Pancreas (tissue), 10 donors: Measurements from ENCODE around the gene RPAIN. TPM values are rescaled to one million over a fixed set of nuclear protein-coding genes. Genes with fewer than 3 reads are reported as not detected.
"Not testable (repeated sequence)": the region's sequence is repeated elsewhere in the genome, so short reads cannot be mapped to it uniquely, and the experiment has no call there.

Source experiments
- ATAC-seq, 4 donors: fragments of 200-7000 bp; cut with Tn5 transposase; one replicate each; pipeline versions ENCODE4 v1.8.0 to v1.9.1; 2020; ENCODE audit warnings: mild to moderate bottlenecking in 4 of 4, moderate library complexity in 4 of 4
- DNase-seq, 6 donors: peaks; one replicate each; pipeline ENCODE4 v3.0.0-alpha.2; 2020
- FAIRE-seq: peaks from 2 replicates; lab custom pipeline; 2012; peaks lifted over from hg19 to GRCh38; lab: Jason Lieb, UNC
- H3K27ac ChIP-seq, 4 donors: fragments of 200-600 bp; sonication (generic); 1 replicate in 3 of 4; 2 replicates in 1 of 4; pipeline versions ENCODE4 v1.5.0 to v1.8.0; 2020
- H3K27me3 ChIP-seq, 4 donors: fragments of 200-600 bp; one replicate each; pipeline ENCODE4 v1.8.0; 2021
- H3K36me3 ChIP-seq, 3 donors: fragments of 200-600 bp; sonication (generic) in 1 of 3; one replicate each; pipeline versions ENCODE4 v1.5.0 to v1.8.0; 2020 to 2021
- H3K4me1 ChIP-seq, 3 donors: fragments of 200-600 bp; one replicate each; pipeline ENCODE4 v1.8.0; 2021
- H3K4me3 ChIP-seq, 4 donors: fragments of 200-600 bp; sonication (generic) in 2 of 4; one replicate each; pipeline versions ENCODE4 v1.5.0 to v1.8.0; 2020 to 2021
- H3K9me3 ChIP-seq, 4 donors: fragments of 200-600 bp; one replicate each; pipeline ENCODE4 v1.8.0; 2021
- CTCF ChIP-seq, 4 donors: fragments of 200-600 bp; sonication (generic) in 3 of 4; IDR thresholded peaks; one replicate each; pipeline versions ENCODE4 v1.5.0 to v1.8.0; 2021; ENCODE audit warnings: antibody characterized with exemption in 4 of 4
- WGBS, 2 donors: extraction: QIAGEN DNeasy Blood & Tissue Kit; methylation state at CpG; one replicate each; pipeline ENCODE4 v1.1.7; 2013; 5-methylcytosine and 5-hydroxymethylcytosine counted together
- intact Hi-C, 3 donors: fragments of 100-400 bp; cut with DNase I; formaldehyde crosslinking; loops; one replicate each; pipeline versions ENCODE4 v1.11.1 to v1.14.2; 2022
- polyA plus RNA-seq, 2 donors: library from polyadenylated mRNA; stranded (reverse); fragments of 200-250 nt; gene quantifications; one replicate each; pipeline ENCODE4 v1.2.3, GENCODE V29; 2013
- total RNA-seq, 6 donors: library from RNA; stranded (reverse); fragmentation: NEBNext Ultra II Directional in 4 of 6; extraction: Animal tissue kit (Norgen Biotek cat#: 25700) in 4 of 6; gene quantifications; one replicate each; pipeline versions ENCODE4 v1.2.1 to v1.2.4, GENCODE V29; 2021 to 2023
- donor health status: healthy with polysubstance abuse.
- donor health status: DM: no; HTN: no; CAD: no; lungs with moderate emphysema.
- donor health status: DM: no; HTN: no; CAD: no.
- donor health status: control.
- donor health status: control.
- donor health status: Bipolar disorder and iron deficiency.
- donor health status: DM: yes; HTN: yes; CAD: no.
- donor health status: DM: no; HTN: no; CAD: no.
- donor health status: DM: no; HTN: no; CAD: no.
- donor health status: DM: yes; HTN: yes; CAD: no.

Gene RPAIN
- total and polyA plus RNA-seq, 8 donors, result 13.3 to 39.2 (median 16.8) TPM

GRCh38 chr17:5431949-5432556 lies 12.1 kb downstream of the RPAIN start:
- H3K36me3 ChIP-seq, result peaks cover 0 to 75% (median 12%) of the 10 kb centered on the region in 3 donors
- DNase-seq (no peak), ATAC-seq (no peak), FAIRE-seq (no peak)
- no peak for TF ChIP-seq CTCF (IDR thresholded peaks at IDR 0.05)
- no peaks in the 10 kb centered on the region for H3K4me1 ChIP-seq
- no peak overlapping the region for H3K4me3 ChIP-seq
- intact Hi-C loops, result no loop called here
- H3K27ac ChIP-seq, result no peak overlapping the region
- H3K9me3 ChIP-seq, result no peaks in the 10 kb centered on the region
- no peaks in the 10 kb centered on the region for H3K27me3 ChIP-seq
- WGBS, 2 donors, result 70 to 73% methylated on average over 3 of the region's 3 CpGs

GRCh38 chr17:5434984-5435383 lies 15.0 kb downstream of the RPAIN start:
- intact Hi-C loops, result no loop called here
- no peak for DNase-seq
- H3K4me3 ChIP-seq, result no peak overlapping the region
- H3K27me3 ChIP-seq, result no peaks in the 10 kb centered on the region
- peaks cover 6 to 11% (median 6%) of the 10 kb centered on the region in 3 donors for H3K4me1 ChIP-seq
- H3K36me3 ChIP-seq, result peaks cover 0 to 53% (median 12%) of the 10 kb centered on the region in 3 donors
- 93 to 96% methylated on average over 2 of the region's 2 CpGs for WGBS, 2 donors
- no peak for FAIRE-seq
- TF ChIP-seq CTCF (IDR thresholded peaks at IDR 0.05), result no peak
- H3K9me3 ChIP-seq, result no peaks in the 10 kb centered on the region
- no peak overlapping the region for H3K27ac ChIP-seq
- ATAC-seq, result no peak

- H3K36me3 ChIP-seq, result peaks cover 0 to 47% (median 12%) of the 10 kb centered on the region in 3 donors
- FAIRE-seq, intact Hi-C loops: not testable (repeated sequence)
These were observed 15.9 kb downstream of the RPAIN start for GRCh38 chr17:5435781-5436315.

GRCh38 chr17:5437721-5438317 lies 17.8 kb downstream of the RPAIN start:
- Histone ChIP-seq H3K27me3 (no peaks in the 10 kb centered on the region), H3K9me3 (no peaks in the 10 kb centered on the region), H3K4me1 (peaks cover 6 to 11% (median 6%) of the 10 kb centered on the region in 3 donors), H3K36me3 (peaks cover 0 to 28% (median 6%) of the 10 kb centered on the region in 3 donors), H3K27ac (peak overlapping the region in 1 of 4 donors; percentile 80), H3K4me3 (peak overlapping the region; percentile 80 to 100 (median 94))
- FAIRE-seq (no peak), DNase-seq (no peak), ATAC-seq (no peak)
- no peak for TF ChIP-seq CTCF (IDR thresholded peaks at IDR 0.05)
- intact Hi-C loops, result no loop called here
- 33 to 45% methylated on average over 5 of the region's 5 CpGs for WGBS, 2 donors

More at GRCh38 chr17:5435781-5436315, 15.9 kb downstream of the RPAIN start:
- peak in 1 of 4 donors; percentile 3 for ATAC-seq
- not testable (repeated sequence) for H3K9me3 ChIP-seq, H3K4me3 ChIP-seq, H3K27ac ChIP-seq, H3K27me3 ChIP-seq, DNase-seq
- WGBS, 2 donors, result 84 to 90% methylated on average over 6 to 12 of the region's 12 CpGs
- peaks cover 6 to 11% (median 6%) of the 10 kb centered on the region in 3 donors for H3K4me1 ChIP-seq

- TF ChIP-seq CTCF (IDR thresholded peaks at IDR 0.05), result peak; percentile 100
- intact Hi-C loops, result no loop called here
- H3K36me3 ChIP-seq, result peaks cover 0 to 17% (median 3%) of the 10 kb centered on the region in 3 donors
- WGBS, 2 donors, result 0 to 1% methylated on average over 67 to 75 of the region's 75 CpGs
- peak within 1 kb of the TSS; percentile 39 to 80 (median 60) for H3K27ac ChIP-seq
- FAIRE-seq (no peak), DNase-seq (peak; percentile 86 to 99 (median 94)), ATAC-seq (peak; percentile 95 to 98 (median 98))
- H3K9me3 ChIP-seq, result no peaks in the 10 kb centered on the region
- peak within 1 kb of the TSS; percentile 80 to 100 (median 94) for H3K4me3 ChIP-seq
- H3K4me1 ChIP-seq, result peaks cover 6 to 11% (median 6%) of the 10 kb centered on the region in 3 donors
- H3K27me3 ChIP-seq, result no peaks in the 10 kb centered on the region
These were observed 18.9 kb downstream of the RPAIN start, which contains the start of gene C1QBP for GRCh38 chr17:5438716-5439445. Gene C1QBP, minus strand, starts transcription at chr17:5439155. Its CDS starts 82 bp downstream, at chr17:5439073.
